Kidney epithelial cell (primary cell): ENCODE results near the gene CPPED1. TPM values are rescaled to one million over a fixed set of nuclear protein-coding genes. Genes with fewer than 3 reads are reported as not detected.
A peak's percentile ranks its signal among the peaks of the same experiment; 100 is the strongest.

ENCODE experiments used
- DNase-seq: peaks from one replicate; pipeline ENCODE4 v3.0.0-alpha.2; 2010; ENCODE audit warnings: low read depth
- H3K27me3 ChIP-seq: 2 replicates; pipeline ENCODE4 v1.6.0; 2011; ENCODE audit warnings: low read length; ENCODE audit not compliant: control insufficient read depth, insufficient read depth
- H3K36me3 ChIP-seq: 2 replicates; pipeline ENCODE4 v1.5.1; 2011; ENCODE audit warnings: low read length; ENCODE audit not compliant: control insufficient read depth, insufficient read depth
- H3K4me3 ChIP-seq: 2 replicates; pipeline ENCODE4 v1.5.1; 2011; ENCODE audit warnings: low read depth, mild to moderate bottlenecking, control low read depth, low read length
- CTCF ChIP-seq: IDR thresholded peaks from 2 replicates; pipeline ENCODE4 v1.5.1; 2011; ENCODE audit warnings: mild to moderate bottlenecking, moderate library complexity, low read length, control low read depth, inconsistent platforms; ENCODE audit not compliant: insufficient read depth, poor library complexity, severe bottlenecking
- total RNA-seq: library from RNA; depleted of rRNA; stranded (reverse); fragments of >200 nt; gene quantifications from 2 replicates; pipeline ENCODE4 v1.2.3, GENCODE V29; 2015

The CPPED1 gene
- total RNA-seq, 1 donor from 2014 or later: 25.3 TPM

- DNase-seq: no peak
- Histone ChIP-seq H3K27me3 (no peaks in the 10 kb centered on the region), H3K4me3 (no peak overlapping the region), H3K36me3 (no peaks in the 10 kb centered on the region)
- no peak for TF ChIP-seq CTCF
Measured at GRCh38 chr16:12837291-12837690, 33.6 kb upstream of the CPPED1 start.

- TF ChIP-seq CTCF: no peak
- Histone ChIP-seq H3K36me3 (no peaks in the 10 kb centered on the region), H3K4me3 (no peak overlapping the region), H3K27me3 (no peaks in the 10 kb centered on the region)
- DNase-seq: peak; percentile 51
Measured at GRCh38 chr16:12833926-12834325, 30.2 kb upstream of the CPPED1 start.

- Histone ChIP-seq H3K4me3 (no peak overlapping the region), H3K36me3 (no peaks in the 10 kb centered on the region), H3K27me3 (no peaks in the 10 kb centered on the region)
- TF ChIP-seq CTCF: no peak
- DNase-seq: no peak
Measured at GRCh38 chr16:12829096-12829888, 25.6 kb upstream of the CPPED1 start.

GRCh38 chr16:12828206-12828605 lies 24.5 kb upstream of the CPPED1 start:
- no peak for DNase-seq
- no peaks in the 10 kb centered on the region for H3K36me3 ChIP-seq
- no peak for TF ChIP-seq CTCF
- no peak overlapping the region for H3K4me3 ChIP-seq
- H3K27me3 ChIP-seq: no peaks in the 10 kb centered on the region

- no peak for DNase-seq
- TF ChIP-seq CTCF: no peak
- Histone ChIP-seq H3K36me3 (no peaks in the 10 kb centered on the region), H3K4me3 (no peak overlapping the region), H3K27me3 (no peaks in the 10 kb centered on the region)
Measured at GRCh38 chr16:12826559-12826958, 22.9 kb upstream of the CPPED1 start.
